GM19324 (cell line): ENCODE results near the gene WDR72.
"Not testable (repeated sequence)": the region's sequence is repeated elsewhere in the genome, so short reads cannot be mapped to it uniquely, and the experiment has no call there.

Experiments used
- ATAC-seq: cut with Tn5 transposase; IDR thresholded peaks from one replicate; pipeline ENCODE4 v1.9.1; 2021; ENCODE audit warnings: mild to moderate bottlenecking, moderate library complexity; ENCODE audit not compliant: unreplicated experiment, low FRiP score

The WDR72 gene

GRCh38 chr15:53759411-53759931 is at the start of gene WDR72:
TSS of gene WDR72 (minus strand) at chr15:53759663. CDS start at chr15:53733149, 26,514 bp downstream.
- ATAC-seq = no peak

- no peak for ATAC-seq
These were observed 48.7 kb upstream of the WDR72 start for GRCh38 chr15:53808058-53808706.

GRCh38 chr15:53807501-53807900 is 48.0 kb upstream of the WDR72 start:
- ATAC-seq = no peak

GRCh38 chr15:53802672-53803071 is 43.2 kb upstream of the WDR72 start:
- ATAC-seq = no peak

- no peak for ATAC-seq
These were observed 32.1 kb upstream of the WDR72 start for GRCh38 chr15:53791581-53791980.

- ATAC-seq = no peak
These were observed 30.4 kb upstream of the WDR72 start for GRCh38 chr15:53789654-53790375.

GRCh38 chr15:53786401-53786800 is 26.9 kb upstream of the WDR72 start:
- ATAC-seq = no peak

GRCh38 chr15:53785241-53785640 is 25.8 kb upstream of the WDR72 start:
- not testable (repeated sequence) for ATAC-seq

- ATAC-seq = no peak
These were observed 3.5 kb upstream of the WDR72 start for GRCh38 chr15:53762916-53763315.

- ATAC-seq = no peak
These were observed 1.1 kb downstream of the WDR72 start for GRCh38 chr15:53758412-53758811.

- no peak for ATAC-seq
These were observed 1.6 kb downstream of the WDR72 start for GRCh38 chr15:53757906-53758305.

GRCh38 chr15:53753813-53754212 is 5.7 kb downstream of the WDR72 start:
- no peak for ATAC-seq

- ATAC-seq = no peak
These were observed 7.1 kb downstream of the WDR72 start for GRCh38 chr15:53752406-53752805.

GRCh38 chr15:53747501-53748068 is 11.9 kb downstream of the WDR72 start:
- no peak for ATAC-seq

GRCh38 chr15:53746101-53746500 is 13.4 kb downstream of the WDR72 start:
- no peak for ATAC-seq

- no peak for ATAC-seq
These were observed 19.8 kb downstream of the WDR72 start for GRCh38 chr15:53739651-53740050.

GRCh38 chr15:53739187-53739586 is 20.3 kb downstream of the WDR72 start:
- no peak for ATAC-seq

- no peak for ATAC-seq
These were observed 38.0 kb downstream of the WDR72 start for GRCh38 chr15:53721334-53722087.

GRCh38 chr15:53716909-53717876 is 42.3 kb downstream of the WDR72 start:
- ATAC-seq = no peak

- ATAC-seq = no peak
These were observed 46.2 kb downstream of the WDR72 start for GRCh38 chr15:53713218-53713617.
